Peyer's patch (tissue), 4 donors: ENCODE measurements around the gene ENO4.

Experiments used
- CTCF ChIP-seq, 6 experiments: fragments of 450-650 bp in 4 of 6; fragments of 200-600 bp in 2 of 6; sonication (generic) in 1 of 6; IDR thresholded peaks; one replicate each; pipeline ENCODE4 v1.5.1; 2017 to 2019; ENCODE audit warnings: antibody characterized with exemption in 6 of 6, mild to moderate bottlenecking in 3 of 6, moderate library complexity in 1 of 6
- POLR2A ChIP-seq, 2 donors: fragments of 450-650 bp; IDR thresholded peaks; one replicate each; pipeline ENCODE4 v1.5.1; 2017; ENCODE audit warnings: antibody characterized with exemption in 2 of 2, mild to moderate bottlenecking in 2 of 2, moderate library complexity in 2 of 2

GRCh38 chr10:116909307-116909706 lies 60.0 kb downstream of the ENO4 start:
- no peak for TF ChIP-seq CTCF (IDR thresholded peaks at IDR 0.05)
- TF ChIP-seq POLR2A (IDR thresholded peaks at IDR 0.05) = no peak
